Embryonic facial prominence (tissue), 1 donor: ENCODE results near the gene TNFRSF14.
"Not testable (repeated sequence)": the region's sequence is repeated elsewhere in the genome, so short reads cannot be mapped to it uniquely, and the experiment has no call there.

ENCODE experiments used
- DNase-seq: peaks from one replicate; pipeline ENCODE4 v3.0.0-alpha.2; 2016; ENCODE audit errors: extremely low spot score

The TNFRSF14 gene

DNA sequence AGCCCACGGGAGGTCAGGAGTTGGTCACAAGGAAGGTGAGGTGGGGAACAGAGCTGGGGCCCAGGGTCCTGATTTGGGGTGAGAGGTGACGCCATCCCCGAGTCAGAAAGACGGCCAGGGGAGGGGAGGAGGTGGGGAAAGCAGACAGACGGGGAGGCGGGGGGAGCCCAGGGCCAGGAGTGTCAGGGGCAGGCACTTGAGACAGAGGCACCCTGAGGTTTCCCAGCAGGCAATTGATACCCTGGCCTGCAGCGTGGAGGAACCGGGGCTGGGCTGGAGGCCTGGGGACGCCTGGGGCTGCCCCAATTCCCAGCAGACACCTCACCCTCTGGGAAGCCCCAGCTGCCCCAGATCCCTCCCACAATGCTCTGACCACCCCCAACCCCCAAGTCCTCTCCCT, 3.1 kb upstream of the TNFRSF14 start:
- not testable (repeated sequence) for DNase-seq

DNA sequence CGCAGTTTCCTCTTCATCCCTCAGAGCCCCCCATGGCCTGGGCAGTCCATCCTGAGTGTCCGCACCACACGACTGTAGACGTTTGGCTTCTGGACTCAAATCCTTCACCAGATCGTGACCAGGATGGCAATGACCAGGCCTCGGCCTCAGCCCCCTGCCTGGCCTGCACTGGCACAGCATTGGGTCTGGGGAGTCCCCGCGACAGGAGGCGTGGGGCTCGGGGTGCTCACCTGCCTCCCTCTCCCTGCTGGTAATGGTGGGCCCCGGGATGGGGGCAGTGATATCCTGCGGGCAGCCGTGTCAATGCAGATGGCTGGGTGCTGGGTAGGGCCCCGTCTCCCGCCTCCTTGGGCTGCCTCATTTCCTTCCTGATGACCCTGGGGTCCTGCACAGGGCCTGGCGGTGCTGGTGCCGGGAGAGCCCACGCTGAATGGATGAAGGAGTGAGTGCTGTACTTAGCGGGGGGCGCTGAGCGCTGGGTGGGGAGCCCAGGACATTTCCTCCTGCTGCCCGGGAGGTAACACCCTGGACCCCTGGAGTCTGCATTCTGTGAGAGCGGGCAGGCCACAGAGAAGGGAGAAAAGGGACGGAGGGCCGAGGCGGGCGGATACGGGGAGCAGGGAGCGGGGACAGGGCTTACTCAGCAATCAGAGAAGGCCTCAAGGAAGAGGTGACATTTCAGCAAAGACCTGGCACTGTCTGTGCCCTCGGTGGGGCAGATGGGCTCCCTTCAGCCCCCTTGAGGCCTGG, 2.1 kb upstream of the TNFRSF14 start:
- DNase-seq = no peak

DNA sequence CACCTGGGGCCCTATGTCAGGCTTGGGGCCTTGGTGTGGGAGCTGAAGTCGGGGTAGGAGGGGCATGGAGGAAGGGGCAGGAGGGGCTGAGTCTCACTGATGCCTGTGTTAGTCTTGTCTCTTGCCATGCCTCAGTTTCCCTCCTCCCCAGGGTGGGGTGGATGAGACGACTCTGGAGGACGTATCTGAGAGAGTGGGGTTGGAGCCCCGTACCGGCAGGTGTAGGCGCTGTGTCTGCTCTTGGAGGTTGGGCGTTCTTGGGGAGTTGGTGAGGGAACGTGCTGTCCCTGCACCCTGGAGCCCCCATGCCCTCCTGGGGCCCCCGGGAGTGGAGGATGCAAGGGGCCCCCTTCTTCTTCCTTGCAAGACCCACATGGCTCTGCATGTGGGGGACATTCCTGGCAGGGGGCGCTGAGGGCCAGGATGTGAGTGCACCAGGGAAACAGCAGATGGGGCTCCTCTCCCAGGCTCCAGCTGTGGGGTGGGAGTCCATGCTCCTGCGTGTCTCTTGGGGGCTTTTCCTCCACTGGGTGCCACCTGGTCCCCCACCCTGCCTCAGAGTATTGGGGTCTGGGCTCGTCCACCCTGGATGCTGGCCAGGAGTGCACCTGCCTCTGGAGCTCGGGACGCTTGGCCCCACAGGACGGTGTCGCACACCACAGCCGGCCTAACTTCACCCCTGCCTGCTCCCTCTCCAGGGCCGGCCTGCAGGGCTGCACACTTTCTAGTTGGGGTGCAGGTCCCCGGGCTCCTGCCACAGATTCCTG, 1.4 kb upstream of the TNFRSF14 start:
- no peak for DNase-seq

- no peak for DNase-seq
These were observed 416 bp upstream of the TNFRSF14 start for GRCh38 chr1:2555634-2556276.

DNA sequence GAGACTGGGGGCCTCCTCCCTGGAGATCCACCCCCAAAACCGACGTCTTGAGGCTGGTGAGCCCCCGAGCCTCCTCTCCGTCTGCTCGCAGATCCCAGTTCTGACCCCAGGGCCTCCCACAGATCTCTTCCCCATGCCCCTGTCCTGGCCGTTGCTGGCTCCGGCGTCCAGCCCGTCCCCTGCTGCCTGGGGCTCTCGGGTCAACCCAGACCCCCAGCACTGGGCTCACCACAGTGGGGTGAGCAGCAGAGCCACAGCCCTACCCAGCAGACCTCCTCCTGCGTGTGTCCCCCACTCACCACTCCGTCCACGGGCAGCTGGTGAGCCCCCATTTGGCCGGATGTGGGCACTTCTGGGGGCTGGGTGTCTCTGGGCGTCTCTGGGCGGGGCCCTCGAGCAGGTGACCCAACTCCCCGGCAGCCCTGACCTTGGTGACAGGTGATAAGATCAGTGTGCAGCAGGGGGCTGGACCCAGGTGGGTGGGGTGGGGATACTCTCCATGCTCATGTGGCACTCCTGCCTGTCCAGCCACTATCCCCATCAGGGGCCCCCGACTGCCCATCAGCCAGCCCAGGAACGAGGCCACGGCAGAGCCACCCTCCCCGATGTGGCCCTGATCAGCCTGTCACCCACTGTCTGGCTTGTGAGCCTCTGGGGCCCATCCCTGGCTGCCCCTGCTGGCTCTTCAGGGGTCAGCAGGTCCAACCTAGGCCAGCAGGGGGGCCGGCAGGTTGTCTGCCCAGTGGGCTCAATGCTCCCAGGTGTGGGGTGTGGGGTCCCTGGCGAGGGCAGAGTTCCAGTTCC, 709 bp downstream of the TNFRSF14 start:
- DNase-seq = no peak

GRCh38 chr1:2557482-2558400, 1.6 kb downstream of the TNFRSF14 start:
- no peak for DNase-seq

- no peak for DNase-seq
These were observed 2.2 kb downstream of the TNFRSF14 start for GRCh38 chr1:2558420-2558819.

GRCh38 chr1:2558861-2559260, 2.7 kb downstream of the TNFRSF14 start:
- no peak for DNase-seq

DNA sequence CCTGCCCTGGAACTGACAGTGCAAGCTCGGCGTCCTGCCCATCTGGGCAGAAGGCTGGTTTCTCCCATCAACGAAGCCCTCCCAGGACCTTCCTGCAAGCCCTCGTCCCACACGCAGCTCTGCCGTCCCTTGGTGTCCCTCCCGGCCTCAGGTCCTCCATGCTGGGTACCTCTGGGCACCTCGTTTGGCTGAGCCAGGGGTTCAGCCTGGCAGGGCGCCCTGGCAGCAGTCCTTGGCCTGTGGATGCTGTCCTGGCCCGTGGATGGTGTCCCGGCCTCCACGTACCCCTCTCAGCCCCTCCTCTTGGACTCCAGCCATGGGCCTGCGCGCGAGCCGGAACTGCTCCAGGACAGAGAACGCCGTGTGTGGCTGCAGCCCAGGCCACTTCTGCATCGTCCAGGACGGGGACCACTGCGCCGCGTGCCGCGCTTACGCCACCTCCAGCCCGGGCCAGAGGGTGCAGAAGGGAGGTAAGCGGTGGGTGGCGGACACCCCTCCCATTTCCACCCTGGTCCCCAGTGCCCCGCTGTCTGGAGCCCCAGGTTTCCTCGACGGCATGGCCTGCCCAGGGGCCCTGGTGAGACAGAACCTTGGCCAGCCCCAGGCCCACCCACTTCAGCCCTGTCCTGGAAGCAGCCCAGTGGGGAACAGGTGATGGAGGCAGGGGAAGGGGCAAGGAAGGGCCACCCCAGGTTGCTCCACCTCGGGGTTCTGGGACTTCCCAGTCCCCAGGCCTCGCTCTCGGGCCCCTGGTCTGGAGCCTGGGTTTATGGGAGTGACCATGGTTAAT, 3.5 kb downstream of the TNFRSF14 start:
- no peak for DNase-seq

DNA sequence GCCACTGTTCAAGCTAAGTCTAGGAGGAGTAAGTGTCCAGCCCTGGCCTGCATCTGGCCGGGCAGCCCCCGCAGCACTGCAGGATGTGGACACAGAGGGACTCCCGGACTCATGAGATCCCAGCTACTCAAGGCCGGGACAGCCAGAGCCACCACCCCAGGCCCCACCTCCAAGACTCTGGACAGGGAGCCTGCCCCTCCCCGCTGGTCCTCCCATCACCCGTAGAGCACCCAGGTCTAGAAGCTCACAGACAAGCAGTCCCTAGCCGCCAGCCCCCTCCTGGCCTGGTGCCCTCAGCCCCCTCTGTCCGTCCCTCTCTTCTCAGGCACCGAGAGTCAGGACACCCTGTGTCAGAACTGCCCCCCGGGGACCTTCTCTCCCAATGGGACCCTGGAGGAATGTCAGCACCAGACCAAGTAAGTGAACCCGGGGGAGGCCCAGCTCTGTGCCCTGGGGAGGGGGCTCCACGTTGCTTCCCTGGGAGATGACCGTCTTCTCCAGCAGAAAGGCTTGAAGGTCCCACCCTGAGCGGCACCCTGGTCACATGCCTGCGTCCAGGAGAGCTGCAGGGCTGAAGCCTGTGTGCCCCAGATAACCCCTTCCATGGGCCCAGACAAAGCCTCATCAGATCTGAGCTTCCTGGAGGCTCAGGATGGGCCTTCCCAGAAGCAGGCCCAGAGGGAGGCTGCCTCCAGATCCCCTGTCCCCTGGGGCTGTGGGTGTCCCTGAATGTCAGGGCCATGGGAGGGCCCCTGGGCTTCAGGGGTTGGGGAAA, 4.3 kb downstream of the TNFRSF14 start:
- DNase-seq = no peak

- no peak for DNase-seq
These were observed 5.3 kb downstream of the TNFRSF14 start for GRCh38 chr1:2561446-2561845.

DNA sequence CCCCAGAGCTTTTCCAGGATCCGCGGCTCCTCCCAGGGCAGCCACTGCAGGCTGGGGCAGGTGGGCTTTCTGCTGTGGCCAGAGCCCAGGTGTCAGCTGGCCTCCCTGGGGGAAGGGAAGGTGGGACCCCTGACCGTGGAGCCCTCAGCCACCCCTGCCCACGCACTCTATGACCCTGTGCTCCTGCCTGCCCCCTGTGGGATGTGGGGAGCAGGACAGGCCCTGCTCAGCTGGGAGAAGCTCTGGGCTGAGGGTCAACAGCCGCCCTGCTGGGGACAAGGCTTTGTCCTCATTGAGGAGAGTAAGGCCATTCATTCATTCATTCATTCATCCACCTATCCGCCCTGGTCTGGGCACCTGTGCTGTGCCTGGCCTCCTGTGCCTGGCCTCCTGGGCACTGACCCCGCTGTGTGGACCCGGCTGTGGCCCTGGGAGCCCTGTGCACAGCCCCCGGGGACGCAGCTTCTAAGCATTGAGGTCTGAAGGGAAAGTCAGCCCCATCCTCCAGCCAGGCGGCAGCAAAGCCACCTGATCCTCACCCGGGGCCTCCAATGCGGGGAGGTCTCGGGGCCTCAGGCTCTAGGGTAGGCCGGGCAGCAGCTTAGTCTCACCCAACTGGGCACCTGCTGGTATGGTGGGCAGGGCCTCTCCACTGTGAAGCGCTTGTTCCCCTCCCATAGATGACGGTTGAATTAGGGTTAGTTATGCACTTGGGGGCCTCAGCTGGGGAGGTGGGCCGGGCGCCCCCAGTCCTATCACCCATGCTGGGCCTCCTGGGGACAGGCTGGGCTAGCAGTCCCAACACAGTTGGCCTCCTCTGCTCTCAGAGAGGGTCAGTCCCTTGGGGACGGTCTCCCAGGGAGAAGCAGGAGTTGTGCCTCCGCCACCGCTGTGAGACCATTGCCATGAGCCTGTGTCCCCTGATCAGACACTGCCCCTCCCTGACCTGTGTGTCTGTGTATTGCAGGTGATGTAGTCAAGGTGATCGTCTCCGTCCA, 6.0 kb downstream of the TNFRSF14 start:
- no peak for DNase-seq

GRCh38 chr1:2563205-2563604, 7.0 kb downstream of the TNFRSF14 start:
- DNase-seq = no peak

GRCh38 chr1:2564006-2564814, 8.0 kb downstream of the TNFRSF14 start:
- no peak for DNase-seq

DNA sequence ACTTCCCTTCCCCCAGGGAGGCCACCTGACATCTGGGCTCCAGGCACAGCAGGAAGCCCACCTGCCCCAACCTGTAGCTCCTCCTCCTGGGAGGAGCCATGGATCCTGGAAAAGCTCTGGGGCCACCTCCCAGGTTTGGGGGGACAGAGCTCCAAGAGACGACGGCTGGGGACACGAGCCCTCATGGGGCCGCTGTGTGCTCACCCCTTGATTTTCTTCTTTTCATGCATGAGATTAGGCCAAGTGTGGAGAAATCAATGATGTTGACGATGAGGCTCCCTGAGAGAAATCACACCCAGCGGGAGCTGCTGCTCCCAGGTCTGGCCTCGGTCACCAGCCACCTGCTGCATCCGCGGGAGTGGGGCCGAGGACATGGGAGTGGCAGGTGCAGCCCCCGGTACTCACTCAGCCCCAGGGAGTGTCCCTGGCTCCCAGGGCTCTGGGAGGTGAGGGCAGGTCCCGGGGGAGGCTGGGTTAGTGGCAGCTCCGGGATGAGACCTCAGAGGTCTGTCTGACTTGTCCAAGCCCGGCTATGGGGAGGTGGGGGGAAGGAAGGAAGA, 8.7 kb downstream of the TNFRSF14 start:
- DNase-seq = no peak

GRCh38 chr1:2566101-2567045, 10.2 kb downstream of the TNFRSF14 start:
- no peak for DNase-seq
